Panc1 (cell line): ENCODE measurements around the gene SLC25A43.
"Not testable (repeated sequence)": the region's sequence is repeated elsewhere in the genome, so short reads cannot be mapped to it uniquely, and the experiment has no call there.

Source experiments
- CTCF ChIP-seq: fragments of 450-650 bp; IDR thresholded peaks from 2 replicates; pipeline ENCODE4 v1.5.1; 2017; ENCODE audit warnings: mild to moderate bottlenecking
- POLR2AphosphoS5 ChIP-seq: IDR thresholded peaks from 2 replicates; pipeline ENCODE4 v1.6.1; 2012; ENCODE audit warnings: mild to moderate bottlenecking, low read depth, low read length, moderate library complexity
- REST ChIP-seq, 2 experiments: IDR thresholded peaks; 2 replicates each; pipeline ENCODE4 v1.6.1; 2011 to 2012; ENCODE audit warnings: low read depth in 2 of 2, control low read depth in 1 of 2, low read length in 1 of 2, mild to moderate bottlenecking in 1 of 2, moderate library complexity in 1 of 2; ENCODE audit not compliant: insufficient read depth in 1 of 2
- SIN3A ChIP-seq: IDR thresholded peaks from 2 replicates; pipeline ENCODE4 v1.6.1; 2012; ENCODE audit warnings: low read depth, mild to moderate bottlenecking, low read length, moderate library complexity, borderline replicate concordance; ENCODE audit not compliant: insufficient read depth
- TCF7L2 ChIP-seq: IDR thresholded peaks from 2 replicates; pipeline ENCODE4 v1.6.1; 2011; ENCODE audit warnings: mild to moderate bottlenecking, low read depth, low read length, inconsistent platforms

GRCh38 chrX:119441295-119441694 lies 42.2 kb downstream of the SLC25A43 start:
- not testable (repeated sequence) for TF ChIP-seq CTCF; REST (IDR thresholded peaks at IDR 0.05; ENCODE audit: insufficient read depth in 1 of 2, low read depth in 2 of 2, low read length in 1 of 2); POLR2AphosphoS5; SIN3A; TCF7L2
